ENCODE data around the gene PDE10A.
"Not testable (repeated sequence)": the region's sequence is repeated elsewhere in the genome, so short reads cannot be mapped to it uniquely, and the experiment has no call there.

PDE10A gene

DNA sequence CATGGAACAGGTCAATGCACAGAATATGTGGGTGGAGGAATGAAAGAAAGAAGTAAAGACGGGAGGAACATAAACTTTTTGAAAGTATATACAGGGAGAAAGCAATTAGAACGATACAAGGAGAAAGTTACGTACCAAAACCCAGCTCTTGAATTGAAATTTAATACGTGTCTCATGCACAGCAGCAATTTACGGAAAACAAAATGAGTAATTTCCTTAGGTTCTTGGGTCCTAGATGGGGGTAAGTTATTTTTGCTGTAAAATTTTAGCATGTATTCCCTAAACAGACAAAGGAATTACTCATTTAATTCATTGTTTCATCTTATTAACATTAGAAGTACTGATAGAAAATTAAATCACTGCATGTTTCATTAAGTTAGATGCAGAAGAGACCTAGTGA is 75.8 kb downstream of the PDE10A start:
- DNase-seq (ENCODE audit: low read depth in 2 of 2): no peak

DNA sequence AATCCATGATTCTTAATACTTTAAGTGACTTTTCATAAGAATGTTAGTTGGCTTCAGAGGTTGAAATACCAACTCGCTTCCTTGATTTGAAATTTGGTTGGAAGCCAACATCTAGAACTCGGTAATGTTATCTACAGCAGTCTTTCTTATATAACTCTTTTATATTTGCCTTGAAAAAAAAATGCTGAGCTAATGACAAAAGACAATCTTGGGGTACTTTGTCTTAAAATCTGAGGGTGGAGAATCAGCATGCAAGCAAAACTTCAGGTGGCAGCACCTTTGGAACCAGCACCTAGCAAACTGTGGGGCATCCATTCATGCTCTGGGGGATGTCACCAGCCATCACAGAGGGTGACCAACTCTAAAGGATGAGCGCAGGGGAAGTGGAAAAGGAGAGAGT is 76.3 kb downstream of the PDE10A start:
- DNase-seq (ENCODE audit: low read depth in 2 of 2): no peak

DNA sequence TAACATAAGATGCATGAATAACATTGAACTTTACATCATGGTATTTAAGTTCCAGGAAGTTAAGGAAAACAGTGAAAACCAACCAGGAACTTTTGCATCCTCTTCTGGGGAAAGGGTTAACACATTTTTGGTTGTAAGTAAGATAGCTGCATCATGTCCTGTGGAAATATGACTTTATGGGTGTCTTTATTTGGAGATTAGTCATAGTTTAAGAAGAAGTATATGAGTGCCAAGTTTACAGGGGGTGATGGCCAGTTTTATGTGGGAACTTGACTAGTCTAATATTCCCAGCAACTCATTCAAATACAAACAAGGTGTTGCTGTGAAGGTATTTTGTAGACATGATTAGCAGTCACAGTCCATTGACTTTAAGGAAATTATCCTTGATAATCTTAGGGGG is 78.0 kb downstream of the PDE10A start:
- DNase-seq (ENCODE audit: low read depth in 2 of 2): no peak

DNA sequence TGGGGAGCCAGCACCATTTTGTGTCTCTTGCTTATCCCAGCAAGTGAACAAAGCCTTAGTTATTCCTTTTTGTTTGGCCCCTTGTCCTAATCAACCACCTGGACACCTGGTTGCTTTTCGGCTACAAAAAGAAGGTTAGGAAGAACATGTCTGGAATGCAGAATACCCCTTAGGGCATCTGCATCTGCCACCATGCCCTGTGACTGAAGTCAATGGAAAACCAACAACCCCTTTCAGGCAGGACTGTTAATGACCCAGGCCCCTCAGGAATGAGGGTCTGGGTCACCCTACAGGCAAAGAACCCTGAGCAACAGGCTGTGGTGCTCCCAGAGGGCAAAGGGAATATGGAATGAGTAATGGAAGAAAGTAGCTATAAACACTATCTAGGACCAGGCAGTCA is 78.5 kb downstream of the PDE10A start:
- no peak for DNase-seq (ENCODE audit: low read depth in 2 of 2)

DNA sequence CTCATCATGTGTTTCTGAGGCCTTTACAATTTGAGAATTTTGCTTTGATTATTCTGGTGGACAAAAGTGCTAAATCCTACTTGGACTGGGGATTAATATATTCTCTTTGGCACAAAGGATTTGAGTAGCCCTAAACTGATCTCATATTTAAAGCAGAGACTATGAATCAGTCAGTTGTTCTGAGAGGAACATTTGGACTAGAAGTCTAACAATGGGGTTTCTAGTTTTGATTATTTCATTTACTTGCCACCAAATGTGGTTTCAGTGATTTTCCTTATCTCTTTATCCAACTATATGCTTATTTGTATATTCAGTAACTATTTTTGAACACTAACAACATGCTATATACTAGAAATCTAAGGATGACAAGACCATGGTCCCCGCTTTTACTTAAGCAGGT is 81.4 kb downstream of the PDE10A start:
- DNase-seq (ENCODE audit: low read depth in 2 of 2): no peak

DNA sequence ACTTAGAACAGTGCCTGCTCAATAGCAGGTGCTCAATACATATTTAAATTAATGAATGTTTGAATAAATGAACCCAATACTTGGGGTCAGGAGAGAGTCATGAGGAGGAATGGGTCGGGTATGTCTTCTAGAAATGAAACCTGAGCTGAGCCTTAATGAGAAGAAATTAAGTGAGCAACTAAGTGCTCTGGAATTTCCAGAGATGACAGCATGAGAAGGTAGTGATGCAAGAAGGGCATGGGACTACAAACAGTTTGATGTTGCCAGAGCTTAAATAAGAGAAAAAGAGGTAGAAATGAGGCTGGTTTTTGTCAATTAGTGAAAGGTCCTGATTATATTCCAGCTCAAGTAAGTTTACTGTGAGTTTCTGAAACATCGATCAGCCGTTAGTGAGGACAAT is 82.9 kb downstream of the PDE10A start:
- no peak for DNase-seq (ENCODE audit: low read depth in 2 of 2)

DNA sequence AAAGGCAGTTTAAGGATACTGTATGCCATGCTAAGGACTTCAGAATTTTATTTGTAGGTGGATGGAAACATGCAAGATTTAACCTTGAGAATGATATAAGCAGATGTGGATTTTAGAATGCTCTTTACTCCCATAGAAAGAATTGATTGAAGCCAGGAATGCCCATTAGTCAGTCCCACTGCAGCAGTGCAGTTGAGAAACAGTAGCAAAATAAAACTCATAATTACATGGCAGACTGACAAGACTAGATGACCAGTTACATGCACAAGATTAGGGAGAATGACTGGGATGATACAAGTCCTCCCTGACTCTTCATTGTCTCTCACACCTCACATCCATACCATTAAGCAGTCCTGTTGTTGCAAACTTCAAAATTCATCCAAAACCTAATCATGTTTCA is 83.9 kb downstream of the PDE10A start:
- DNase-seq (ENCODE audit: low read depth in 2 of 2): no peak

DNA sequence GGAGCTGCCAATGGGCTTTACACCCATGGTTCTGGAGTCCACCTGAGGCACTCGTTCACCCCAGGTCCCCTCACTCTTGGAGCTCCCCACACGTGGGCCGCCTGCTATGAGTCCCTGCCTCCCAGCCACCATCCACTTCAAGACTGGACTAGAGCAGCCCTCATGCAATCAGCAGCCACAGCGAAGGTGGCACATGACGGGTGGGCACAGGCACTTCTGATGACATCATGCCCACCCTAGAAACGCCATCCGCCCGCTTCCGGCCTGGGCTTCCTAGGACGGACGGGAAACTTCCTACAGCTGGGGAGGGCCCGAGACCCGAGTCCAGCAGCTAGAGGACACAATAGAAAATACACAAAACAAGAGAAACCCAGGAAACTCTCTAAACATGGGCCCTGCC is 85.5 kb downstream of the PDE10A start:
- no peak for DNase-seq (ENCODE audit: low read depth in 2 of 2)

DNA sequence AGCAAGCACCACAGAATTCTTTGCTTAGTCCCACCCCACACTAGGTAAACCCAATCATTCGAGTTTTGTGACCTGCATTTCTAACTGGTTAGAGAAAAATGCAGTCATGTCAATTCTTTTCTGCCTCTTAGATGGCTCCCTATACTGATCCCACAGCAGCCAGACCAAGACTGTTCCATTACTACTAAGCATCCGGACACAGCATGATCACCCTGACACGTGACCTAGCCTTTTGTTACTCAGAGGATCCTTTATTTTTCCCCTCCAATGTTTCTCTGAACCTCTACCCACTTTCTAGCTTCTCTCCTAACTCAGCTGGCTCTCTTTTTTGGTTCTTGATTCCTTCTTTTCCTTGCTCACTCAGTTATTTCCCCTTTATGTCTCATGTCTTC is 87.9 kb downstream of the PDE10A start:
- DNase-seq (ENCODE audit: low read depth in 2 of 2): no peak

DNA sequence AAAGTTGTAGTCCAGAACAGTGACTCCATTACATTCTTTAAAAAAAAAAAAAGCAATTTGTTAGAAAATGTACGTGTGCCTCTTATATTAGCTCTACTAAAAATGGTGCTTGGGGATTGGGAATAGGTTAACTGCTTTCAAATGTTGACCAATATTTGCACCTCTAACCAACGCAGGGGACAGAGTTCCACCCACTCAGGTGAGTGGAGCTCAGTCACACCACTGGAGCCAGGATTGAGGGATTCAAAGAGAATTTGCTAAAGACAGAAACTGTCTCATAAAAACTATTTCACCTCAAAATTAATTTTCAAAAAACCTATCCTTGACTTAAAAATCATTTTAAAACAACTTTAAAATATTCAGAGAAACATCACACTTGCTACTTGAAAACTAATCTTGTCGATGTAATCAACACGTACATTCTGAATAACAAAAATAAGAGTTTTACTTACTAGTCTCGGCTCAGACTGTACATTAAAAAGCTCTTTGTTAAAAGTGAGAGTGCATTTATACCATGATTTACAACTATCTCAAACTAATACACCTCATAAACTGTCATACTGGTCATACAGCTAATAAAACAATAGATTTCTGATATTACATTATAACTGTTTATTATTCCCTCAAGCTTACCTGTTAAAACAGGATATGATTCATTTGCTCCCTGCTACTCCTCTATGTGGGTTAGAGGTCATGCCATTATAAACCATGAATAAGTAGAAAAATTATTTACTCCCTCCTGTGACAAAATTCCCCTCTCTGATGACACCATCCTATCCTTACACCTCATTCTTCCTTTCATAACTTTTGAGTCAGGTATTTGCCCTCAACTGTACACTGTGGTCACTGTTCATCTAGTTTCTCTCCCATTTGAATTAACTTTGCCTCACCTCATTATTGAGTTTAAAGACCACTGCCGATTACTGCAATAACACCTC is 88.6 kb downstream of the PDE10A start:
- no peak for DNase-seq (ENCODE audit: low read depth in 2 of 2)

DNA sequence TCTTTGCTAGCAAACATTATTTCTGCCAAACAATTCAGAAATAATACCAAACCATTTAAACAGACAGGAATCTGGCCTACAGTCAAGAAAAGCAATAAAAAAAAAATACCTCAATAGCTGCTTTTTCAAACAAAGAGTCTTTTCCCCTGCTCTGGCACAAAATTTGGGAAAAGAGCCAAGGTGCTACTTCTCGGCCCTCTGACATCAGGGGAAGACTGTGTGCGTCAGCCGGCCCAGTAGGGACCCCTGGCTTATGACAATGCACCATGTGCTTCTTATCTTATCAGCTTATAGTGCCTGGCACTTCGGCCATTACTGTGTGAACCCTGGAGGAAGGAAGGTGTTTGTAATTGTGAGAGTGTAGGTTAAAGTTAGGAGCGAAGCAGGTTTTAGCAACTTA is 89.4 kb downstream of the PDE10A start:
- no peak for DNase-seq (ENCODE audit: low read depth in 2 of 2)

DNA sequence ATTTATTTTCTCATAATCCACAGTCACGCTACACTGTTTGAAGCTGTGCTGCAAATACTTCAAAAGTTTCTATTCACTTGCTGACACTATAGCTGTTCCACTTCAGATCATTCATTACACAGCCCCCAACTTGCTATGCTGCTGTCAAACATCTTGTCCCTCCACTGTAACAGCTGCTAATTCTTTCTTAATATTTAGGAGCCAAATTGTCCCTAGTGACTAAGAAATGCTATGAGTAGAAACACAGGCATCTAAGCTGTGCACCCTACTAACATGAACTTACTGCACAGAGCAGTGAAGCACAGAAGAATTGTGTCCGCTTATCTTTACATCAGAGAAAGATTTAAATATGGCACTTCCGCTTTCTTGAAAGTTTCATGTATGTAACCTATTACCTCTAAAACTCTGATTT is 91.3 kb downstream of the PDE10A start:
- DNase-seq (ENCODE audit: low read depth in 2 of 2): no peak

DNA sequence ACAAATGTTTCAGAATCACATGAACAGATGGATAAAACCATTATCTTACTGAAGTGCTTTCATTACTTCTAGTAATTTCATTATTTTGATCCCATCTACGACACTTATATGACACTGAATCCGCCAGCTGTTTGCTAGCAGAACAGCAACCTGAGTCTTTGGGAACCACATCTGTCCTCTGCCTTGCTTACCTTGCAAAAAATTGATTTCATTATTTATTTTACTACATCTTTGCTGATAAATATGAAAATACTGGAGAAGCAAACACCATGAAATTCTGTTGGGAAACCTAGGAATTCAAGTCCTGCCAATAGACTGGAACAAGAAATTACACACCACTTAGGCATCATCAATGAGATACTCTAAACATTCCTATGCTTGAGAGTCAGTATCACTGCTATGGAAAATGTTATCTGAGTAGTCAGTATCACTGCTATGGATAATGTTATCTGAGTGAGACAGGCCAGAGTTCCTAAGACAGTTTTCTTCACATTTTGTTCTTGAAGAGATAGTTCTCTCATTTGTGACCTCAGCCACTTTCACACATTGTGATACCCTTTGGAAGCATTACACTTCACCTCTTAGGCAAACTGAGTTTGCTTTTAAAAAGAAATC is 91.9 kb downstream of the PDE10A start:
- no peak for DNase-seq (ENCODE audit: low read depth in 2 of 2)

DNA sequence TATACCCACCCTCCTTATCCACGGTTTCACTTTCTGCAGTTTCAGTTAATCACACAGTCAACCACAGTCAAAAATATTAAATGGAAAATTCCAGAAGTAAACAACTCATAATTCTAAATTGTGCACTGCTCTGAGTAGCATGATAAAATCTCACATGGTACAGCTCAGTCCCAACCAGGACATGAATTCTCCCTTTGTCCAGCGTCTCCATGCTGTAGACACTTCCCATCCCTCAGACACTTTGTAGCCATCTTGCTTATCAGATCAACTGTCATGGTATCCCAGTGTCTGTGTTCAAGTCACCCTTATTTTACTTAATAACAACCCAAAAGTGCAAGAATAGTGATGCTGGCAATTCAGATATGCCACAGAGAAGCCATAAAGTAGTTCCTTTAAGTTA is 94.7 kb downstream of the PDE10A start:
- DNase-seq (ENCODE audit: low read depth in 2 of 2): no peak

DNA sequence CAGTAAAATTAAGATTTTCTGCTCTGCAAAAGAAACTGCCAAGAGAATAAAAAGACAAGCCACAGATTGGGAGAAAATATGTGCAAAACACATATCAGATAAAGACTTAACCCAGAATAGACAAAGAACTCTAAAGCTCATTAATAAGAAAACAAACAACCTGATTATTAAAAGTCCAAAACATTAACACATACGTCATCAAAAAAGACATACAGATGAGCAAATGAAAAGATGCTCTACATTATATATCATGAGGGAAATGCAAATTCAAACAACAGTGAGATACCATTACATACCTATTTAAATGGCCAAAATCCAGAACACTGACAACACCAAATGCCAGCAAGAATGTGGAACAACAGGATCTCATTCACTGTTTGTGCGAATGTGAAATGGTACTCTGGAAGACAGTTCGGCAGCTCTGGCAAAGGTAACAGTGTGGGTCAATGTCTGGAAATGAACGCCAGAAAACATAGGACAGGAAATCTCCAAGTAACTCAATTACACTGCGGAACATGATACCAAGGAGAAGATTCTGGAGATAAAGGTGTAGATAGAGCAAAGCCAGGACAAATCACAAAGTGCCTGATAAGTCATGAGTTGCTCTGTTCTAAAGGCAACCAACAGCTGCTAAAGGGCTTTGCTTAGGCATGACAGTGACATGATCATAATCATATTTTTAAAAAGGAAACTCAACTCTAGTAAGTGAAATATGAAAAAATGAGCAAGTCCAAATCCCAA is 96.8 kb downstream of the PDE10A start:
- DNase-seq (ENCODE audit: low read depth in 2 of 2): no peak

DNA sequence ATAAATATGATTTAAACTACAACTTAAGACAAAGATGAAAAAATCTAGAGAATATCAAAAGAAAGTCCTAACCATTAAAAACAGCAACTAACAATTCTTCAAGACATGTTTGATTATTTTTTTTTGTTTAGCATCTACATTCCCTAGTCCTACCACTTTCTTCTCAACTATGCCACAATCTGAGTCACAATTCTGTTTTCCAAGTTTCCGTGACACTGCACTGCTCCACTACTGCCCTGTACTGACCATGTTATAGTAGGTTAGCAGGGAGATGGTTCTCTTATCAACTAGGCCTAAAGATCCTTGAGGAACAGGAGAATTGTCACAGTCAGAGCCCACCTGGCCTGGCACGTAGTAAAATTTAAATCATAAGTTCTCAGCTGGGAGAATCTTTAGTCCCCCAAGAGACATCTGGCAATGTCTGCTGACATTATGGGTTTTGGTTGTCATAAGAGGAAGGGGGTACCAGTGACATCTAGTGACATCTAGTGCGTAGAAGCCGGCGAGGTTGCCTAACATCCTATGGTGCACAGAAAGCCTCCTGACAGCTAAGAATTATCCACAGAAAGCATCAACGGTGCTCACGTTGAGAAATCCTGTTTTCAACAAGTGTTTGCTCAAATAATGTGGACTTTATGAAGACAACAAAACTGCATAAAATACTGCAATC is 100.5 kb downstream of the PDE10A start:
- DNase-seq (ENCODE audit: low read depth in 2 of 2): no peak

DNA sequence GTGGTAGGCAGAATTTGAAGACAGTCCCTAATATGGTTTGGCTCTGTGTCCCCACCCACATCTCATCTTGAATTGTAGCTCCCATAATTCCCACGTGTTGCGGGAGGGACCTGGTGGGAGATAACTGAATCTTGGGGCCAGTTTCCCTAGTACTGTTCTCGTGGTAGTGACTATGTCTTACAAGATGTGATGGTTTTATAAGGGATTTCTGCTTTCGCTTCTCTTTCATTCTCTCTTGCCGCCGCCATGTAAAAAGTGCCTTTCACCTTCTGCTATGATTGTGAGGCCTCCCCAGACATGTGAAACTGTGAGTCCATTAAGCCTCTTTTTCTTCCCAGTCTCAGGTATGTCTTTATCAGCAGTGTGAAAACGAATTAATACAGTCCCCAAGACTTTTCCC is 103.4 kb downstream of the PDE10A start:
- DNase-seq (ENCODE audit: low read depth in 2 of 2): no peak

DNA sequence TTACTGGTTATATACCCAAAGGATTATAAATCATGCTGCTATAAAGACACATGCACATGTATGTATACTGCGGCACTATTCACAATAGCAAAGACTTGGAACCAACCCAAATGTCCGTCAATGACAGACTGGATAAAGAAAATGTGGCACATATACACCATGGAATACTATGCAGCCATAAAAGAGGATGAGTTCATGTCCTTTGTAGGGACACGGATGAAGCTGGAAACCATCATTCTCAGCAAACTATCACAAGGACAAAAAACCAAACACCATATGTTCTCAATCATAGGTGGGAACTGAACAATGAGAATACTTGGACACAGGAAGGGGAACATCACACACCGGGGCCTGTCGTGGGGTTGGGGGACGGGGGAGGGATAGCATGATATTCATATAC is 104.9 kb downstream of the PDE10A start:
- not testable (repeated sequence) for DNase-seq (ENCODE audit: low read depth in 2 of 2)

DNA sequence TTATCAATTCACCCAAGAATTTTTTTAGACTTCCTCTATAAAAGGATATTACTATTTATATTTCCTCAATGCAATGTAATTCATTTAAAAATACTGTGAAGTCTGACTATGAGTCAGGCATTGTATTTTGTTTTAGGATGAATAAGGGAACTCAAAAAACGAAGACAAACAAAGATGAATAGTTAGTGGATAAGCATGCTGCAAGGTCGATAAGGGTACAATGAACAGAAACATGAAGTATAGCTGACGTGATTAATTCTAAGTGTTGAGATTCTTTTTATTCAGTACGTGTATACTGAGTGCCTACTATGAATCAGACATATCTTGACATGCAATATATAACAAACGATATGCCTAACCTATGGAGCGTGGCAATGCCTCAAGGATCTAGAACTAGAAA is 105.4 kb downstream of the PDE10A start:
- DNase-seq (ENCODE audit: low read depth in 2 of 2): no peak

DNA sequence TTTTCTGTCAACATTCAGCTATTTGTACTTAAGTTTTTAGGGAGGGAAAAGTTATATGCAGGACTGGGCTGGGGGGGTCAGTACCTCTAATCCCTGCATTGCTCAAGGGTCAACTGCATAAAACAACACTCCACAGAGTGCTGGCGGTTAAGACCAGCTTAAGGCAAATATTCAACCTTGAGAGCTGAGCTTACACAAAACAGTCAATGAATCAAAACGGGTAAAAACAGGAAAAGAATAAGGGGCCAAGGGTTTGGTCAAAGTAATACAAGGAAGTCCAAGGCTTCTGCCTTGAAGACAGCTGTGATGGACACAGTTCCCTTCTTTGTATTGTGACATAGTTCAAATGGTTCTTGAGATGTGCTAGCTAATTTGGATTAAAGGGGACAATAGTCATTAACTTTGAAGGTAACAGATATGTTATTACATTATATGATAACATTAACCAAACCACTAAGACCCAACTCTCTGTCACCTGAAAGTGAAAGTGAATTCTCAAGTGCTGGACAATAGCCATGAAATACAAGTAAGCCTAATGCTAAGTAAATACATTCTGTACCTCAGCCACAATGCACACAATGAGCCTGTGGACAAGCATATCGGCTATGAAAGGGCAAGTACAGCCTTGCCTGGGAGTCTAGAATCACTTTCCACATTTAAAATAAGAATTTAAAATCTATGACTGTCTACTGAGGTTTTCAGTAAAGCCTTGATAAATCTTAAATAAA is 106.8 kb downstream of the PDE10A start:
- no peak for DNase-seq (ENCODE audit: low read depth in 2 of 2)

DNA sequence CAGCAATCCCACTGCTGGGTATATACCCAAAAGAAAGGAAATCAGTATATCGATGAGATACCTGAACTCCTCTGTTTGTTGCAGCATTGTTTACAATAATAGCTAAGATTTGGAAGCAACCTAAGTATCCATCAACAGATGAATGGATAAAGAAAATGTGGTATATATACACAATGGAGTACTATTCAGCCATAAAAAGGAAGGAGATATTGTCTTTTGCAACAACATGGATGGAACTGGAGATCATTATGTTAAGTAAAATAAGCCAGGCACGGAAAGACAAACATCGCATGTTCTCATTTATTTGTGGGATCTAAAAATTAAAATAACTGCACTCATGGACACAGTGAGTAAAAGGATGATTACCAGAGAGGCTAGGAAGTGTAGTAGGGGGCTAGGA is 108.4 kb downstream of the PDE10A start:
- DNase-seq (ENCODE audit: low read depth in 2 of 2): not testable (repeated sequence)

Data from stimulated activated CD8-positive, alpha-beta memory T cell treated with anti-CD3 and anti-CD28 coated beads, Interleukin-2, amount 100 ng/mL, for 48 hours (primary cell).